Measurements from ENCODE around the gene GALNT4.

GRCh38 chr12:89474615-89475014, 50.0 kb downstream of the GALNT4 start:
- no peak for TF ChIP-seq CTCF (IDR thresholded peaks at IDR 0.05)
- no peak for TF ChIP-seq POLR2A (IDR thresholded peaks at IDR 0.05)

Data from body of pancreas (tissue), 4 donors.